HG03457 (cell line): ENCODE results near the gene SART3.

Source experiments
- ATAC-seq: cut with Tn5 transposase; IDR thresholded peaks from one replicate; pipeline ENCODE4 v1.9.1; 2021; ENCODE audit warnings: moderate number of reproducible peaks; ENCODE audit not compliant: unreplicated experiment

SART3 gene, protein sequence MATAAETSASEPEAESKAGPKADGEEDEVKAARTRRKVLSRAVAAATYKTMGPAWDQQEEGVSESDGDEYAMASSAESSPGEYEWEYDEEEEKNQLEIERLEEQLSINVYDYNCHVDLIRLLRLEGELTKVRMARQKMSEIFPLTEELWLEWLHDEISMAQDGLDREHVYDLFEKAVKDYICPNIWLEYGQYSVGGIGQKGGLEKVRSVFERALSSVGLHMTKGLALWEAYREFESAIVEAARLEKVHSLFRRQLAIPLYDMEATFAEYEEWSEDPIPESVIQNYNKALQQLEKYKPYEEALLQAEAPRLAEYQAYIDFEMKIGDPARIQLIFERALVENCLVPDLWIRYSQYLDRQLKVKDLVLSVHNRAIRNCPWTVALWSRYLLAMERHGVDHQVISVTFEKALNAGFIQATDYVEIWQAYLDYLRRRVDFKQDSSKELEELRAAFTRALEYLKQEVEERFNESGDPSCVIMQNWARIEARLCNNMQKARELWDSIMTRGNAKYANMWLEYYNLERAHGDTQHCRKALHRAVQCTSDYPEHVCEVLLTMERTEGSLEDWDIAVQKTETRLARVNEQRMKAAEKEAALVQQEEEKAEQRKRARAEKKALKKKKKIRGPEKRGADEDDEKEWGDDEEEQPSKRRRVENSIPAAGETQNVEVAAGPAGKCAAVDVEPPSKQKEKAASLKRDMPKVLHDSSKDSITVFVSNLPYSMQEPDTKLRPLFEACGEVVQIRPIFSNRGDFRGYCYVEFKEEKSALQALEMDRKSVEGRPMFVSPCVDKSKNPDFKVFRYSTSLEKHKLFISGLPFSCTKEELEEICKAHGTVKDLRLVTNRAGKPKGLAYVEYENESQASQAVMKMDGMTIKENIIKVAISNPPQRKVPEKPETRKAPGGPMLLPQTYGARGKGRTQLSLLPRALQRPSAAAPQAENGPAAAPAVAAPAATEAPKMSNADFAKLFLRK

GRCh38 chr12:108560752-108561719 is at the start of gene SART3:
Gene SART3, minus strand, starts transcription at chr12:108561173. Its CDS starts 19 bp downstream, at chr12:108561154.
- ATAC-seq: peak; percentile 26

- no peak for ATAC-seq
Measured at GRCh38 chr12:108610336-108610815, 49.4 kb upstream of the SART3 start.

- ATAC-seq: no peak
Measured at GRCh38 chr12:108609537-108610335, 48.8 kb upstream of the SART3 start.

- no peak for ATAC-seq
Measured at GRCh38 chr12:108608616-108609015, 47.6 kb upstream of the SART3 start.

DNA sequence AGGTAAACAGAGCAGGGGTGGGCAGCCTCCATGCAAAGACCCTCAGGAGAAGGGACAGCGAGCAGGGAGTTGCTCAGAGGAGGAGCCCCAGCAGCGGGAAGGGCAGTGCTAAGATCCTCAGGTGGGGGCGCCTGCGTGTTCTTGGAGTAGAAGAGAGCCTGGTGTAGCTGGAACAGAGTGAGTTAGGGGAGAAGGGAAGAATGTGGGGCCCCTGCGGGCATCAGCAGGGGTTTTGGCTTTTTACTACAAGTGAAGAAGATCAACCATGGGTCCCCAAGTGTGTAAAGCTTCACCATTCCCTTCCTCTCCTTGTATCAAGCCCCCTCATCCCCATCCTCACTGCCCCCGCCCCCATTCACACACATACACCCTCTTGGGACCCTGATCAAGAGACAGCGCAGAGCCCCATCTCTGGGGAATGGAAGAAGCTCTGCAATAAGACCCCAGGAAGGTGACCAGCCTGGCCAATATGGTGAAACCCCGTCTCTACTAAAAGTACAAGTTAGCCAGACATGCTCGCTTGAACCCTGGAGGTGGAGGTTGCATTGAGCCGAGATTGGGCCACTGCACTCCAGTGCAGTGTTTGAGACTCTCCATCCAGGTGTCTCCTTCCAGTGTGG is 47.1 kb upstream of the SART3 start:
- ATAC-seq: no peak

GRCh38 chr12:108606492-108606891 is 45.5 kb upstream of the SART3 start:
- no peak for ATAC-seq

GRCh38 chr12:108605690-108606406 is 44.9 kb upstream of the SART3 start:
- no peak for ATAC-seq

DNA sequence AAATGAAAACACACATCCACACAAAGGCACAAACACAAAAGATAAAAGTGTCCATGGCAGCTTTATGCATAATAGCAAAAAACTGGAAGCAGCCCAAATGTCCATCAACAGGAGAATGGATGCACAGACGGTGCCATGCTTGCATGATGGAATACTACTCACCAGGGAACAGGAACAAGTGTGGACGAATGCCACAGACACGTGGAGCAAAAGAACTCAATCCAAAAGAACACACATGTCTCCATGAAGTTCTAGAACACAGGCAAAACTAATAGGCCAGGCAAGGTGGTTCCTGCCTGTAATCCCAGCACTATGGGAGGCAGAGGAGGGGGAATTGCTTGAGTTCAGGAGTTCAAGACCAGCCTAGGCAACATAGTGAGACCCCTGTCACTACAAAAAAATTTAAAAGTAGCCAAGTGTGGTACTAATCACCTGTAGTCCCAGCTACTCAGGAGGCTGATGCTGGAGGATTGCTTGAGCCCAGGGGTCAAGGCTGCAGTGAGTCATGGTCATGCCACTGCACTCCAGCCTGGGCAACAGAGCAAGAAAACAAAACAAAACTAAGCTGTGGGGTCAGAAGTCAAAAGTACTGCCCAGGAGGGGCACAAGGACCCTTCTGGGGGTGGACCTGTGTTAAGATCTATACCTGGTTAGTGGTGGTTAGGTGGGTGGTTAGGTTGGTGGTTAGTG is 44.2 kb upstream of the SART3 start:
- ATAC-seq: no peak

DNA sequence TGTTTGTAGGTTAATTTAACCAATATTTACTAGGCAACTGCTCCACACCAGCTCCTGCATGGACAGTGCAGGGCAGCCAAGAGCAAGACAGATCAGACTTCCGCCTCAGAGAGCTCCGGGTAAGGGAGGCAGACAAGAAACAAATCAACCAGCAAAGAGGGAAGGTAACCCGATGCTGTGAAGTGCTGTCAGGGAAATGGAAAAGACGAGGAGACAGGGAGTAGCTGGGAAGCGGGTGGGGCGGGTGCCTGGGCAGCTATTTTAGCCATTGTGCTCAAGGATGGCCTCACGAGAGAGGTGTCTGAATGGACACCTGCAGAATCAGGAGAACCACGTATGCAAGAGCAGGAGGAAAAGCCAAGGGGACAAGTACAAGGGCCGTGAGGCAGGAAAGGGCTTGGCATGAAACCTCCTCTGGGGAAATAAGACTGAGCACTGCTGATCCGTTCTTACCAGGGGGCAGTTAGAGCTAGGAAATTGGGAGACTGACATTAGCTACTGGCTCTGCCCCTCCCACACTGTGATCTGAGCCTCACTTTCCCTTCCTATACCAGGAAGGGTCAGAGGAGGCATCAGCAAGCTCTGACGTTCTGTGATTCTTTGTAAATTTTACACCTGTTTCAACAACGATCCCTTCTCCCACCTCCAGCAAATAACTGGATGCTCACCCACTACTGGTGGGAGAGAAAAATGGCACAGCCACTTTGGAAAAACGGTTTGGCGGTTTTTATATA is 43.4 kb upstream of the SART3 start:
- no peak for ATAC-seq

- ATAC-seq: no peak
Measured at GRCh38 chr12:108603743-108604142, 42.8 kb upstream of the SART3 start.

- ATAC-seq: no peak
Measured at GRCh38 chr12:108602976-108603704, 42.2 kb upstream of the SART3 start.

DNA sequence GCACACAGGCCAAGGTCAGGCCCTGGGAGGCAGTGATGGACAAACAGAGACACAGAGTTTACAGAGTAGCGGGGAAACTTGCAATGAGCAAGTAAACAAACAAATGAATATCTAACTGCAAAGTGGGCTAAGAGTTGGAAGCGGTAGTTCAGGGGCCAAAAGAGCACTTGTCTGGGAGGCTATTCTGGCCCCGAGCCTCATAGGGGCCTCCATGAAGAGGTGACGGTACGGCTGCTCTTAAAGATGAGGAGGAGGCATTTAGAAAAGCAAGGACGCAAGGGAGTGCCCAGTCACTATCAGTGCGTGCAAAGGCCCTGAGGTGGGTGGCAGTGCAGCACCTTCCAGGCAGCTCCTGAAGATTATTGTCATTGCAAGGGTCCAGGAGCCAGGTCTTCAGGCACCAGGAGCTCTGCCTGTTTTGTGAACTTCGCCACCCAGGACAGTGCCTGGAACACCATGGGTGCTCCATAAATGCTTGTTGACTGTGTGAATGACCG is 41.3 kb upstream of the SART3 start:
- no peak for ATAC-seq

DNA sequence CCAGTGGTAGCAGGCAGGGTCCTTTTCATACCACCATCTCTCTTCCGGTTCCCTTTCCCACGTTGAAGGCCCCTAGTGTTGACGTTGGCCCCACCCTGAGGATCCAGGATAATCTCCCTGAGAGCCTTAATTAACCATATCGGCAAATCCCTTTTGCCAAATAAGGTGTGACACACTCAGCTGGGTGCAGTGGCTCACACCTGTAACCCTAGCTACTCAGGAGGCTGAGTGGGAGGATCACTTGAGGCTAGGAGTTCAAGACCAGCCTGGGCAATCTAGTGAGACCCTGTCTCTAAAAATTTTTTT is 39.7 kb upstream of the SART3 start:
- no peak for ATAC-seq

- ATAC-seq: no peak
Measured at GRCh38 chr12:108599948-108600701, 39.2 kb upstream of the SART3 start.

GRCh38 chr12:108599541-108599940 is 38.6 kb upstream of the SART3 start:
- ATAC-seq: no peak
